Measurements from ENCODE around the gene FBXO36.

DNA sequence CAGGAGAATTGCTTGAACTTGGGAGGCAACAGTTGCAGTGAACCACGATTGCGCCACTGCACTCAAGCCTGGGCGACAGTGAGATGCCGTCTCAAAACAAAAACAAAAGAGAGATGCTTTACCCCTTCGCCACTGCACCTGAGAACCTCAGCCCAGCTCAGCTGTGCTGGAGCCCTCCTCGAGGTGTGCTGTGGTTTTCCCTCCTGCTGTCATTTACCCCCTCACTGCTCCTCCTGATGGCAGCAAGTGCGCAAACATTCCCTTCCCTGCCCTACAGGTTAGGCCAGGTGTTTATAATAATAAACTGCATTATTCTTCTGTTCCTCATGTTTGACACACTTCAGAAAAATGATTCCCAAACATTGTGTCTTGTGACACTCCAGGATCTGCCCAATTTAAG lies 8.4 kb downstream of the FBXO36 start:
- TF ChIP-seq POLR2A (IDR thresholded peaks at IDR 0.05; ENCODE audit: low read depth, low read length) (no peak), POLR2AphosphoS5 (IDR thresholded peaks at IDR 0.05; ENCODE audit: low read depth, low read length) (no peak), TAF1 (IDR thresholded peaks at IDR 0.05; ENCODE audit: low read depth, low read length) (no peak), SPI1 (IDR thresholded peaks at IDR 0.05; ENCODE audit: low read depth, low read length) (no peak)
